Fibroblast of the conjunctiva (primary cell): ENCODE results near the gene RPN2.
A peak's percentile ranks its signal among the peaks of the same experiment; 100 is the strongest.

Experiments
- DNase-seq: peaks from one replicate; pipeline ENCODE4 v3.0.0-alpha.2; 2010; ENCODE audit warnings: low read depth

The RPN2 gene

GRCh38 chr20:37267667-37268313 lies 88.7 kb downstream of the RPN2 start:
- no peak for DNase-seq

GRCh38 chr20:37270576-37271420 lies 91.7 kb downstream of the RPN2 start:
- no peak for DNase-seq

GRCh38 chr20:37271421-37271768 lies 92.3 kb downstream of the RPN2 start:
- no peak for DNase-seq

- DNase-seq = no peak
Observed at GRCh38 chr20:37273988-37274387, 94.9 kb downstream of the RPN2 start.

GRCh38 chr20:37274851-37275524 lies 95.9 kb downstream of the RPN2 start:
- DNase-seq = no peak

DNA sequence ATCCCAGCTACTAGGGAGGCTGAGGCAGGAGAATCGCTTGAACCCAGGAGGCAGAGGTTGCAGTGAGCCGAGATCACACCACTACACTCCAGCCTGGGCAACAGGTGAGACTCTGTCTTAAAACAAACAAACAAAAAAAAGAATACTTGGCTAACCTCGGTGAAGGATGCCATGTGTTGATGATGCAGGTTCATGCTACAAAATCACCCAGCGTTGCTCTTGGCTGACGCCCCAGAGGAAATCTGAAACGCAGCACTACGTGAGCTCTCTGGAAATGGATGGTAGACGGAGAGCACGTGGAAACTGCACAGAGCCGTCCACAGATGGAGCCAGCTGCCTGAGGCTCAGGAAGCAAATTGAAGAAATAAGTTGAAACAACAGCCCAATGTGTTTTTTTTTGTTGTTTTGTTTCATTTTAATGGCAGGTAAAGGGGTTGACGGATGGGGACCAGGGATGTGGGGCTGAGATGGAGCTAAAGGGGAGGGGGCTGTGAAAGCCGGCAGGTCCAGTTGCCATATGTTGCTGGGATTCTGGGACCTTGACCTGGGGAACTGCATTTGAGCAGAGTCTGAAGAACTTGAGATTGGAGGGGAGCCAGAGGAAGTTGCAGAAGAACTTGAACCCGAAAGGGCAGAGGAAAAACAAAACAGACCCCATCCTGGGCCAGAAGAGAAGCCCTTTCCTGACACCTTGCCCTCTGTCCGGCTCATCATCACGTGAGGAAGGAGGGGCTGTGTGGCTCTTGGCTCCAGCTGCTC lies 97.5 kb downstream of the RPN2 start:
- peak; percentile 76 for DNase-seq

- no peak for DNase-seq
Observed at GRCh38 chr20:37277253-37277593, 98.1 kb downstream of the RPN2 start.

DNA sequence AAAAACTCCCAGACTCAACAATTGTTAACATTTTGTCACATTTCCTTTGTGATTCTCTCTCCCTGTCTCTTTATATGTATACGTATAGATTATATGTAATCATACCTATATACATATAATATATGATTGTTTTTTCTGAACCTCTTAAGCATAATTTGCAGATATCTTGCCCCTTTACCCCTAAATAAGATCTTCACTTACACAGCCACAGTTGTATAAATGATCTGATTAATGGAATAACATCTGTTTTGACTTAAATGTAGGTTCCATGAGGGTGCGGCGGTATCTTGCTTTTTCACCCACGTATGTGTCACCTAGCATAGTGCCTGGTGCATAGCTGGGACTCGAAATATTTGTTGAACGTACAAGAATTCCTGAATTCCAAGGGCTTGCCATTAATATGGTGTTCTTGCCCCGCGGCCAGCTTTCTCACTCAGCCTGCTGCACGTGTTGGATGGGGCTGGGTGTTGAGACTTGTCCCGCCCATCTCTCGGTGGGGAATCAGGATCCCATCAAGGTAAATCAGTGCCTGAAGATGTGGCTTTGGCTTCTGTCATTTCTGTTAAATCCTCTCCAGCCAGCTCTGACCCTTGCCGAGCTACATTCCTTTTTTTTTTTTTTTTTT lies 99.9 kb downstream of the RPN2 start:
- no peak for DNase-seq

GRCh38 chr20:37279820-37280219 lies 100.7 kb downstream of the RPN2 start:
- no peak for DNase-seq

DNA sequence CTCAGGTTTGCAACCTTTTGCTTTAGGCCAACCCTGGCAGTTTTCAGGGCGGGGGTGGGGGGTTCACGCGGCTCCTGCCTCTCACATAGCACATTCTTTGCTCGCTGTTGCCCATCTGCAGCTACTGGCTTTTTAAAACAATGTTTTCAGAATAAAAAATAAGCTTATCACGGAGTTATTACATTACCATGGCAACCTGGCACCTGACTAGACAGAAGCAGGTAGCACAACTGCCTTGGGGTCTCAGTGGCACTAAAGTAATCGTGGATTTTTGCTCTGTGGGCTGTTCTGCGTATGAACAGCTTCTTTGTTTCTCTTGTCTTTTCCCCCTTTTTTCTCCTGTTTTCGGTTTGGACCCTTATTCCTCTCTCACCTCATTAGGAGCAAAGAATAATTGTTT lies 101.3 kb downstream of the RPN2 start:
- no peak for DNase-seq

DNA sequence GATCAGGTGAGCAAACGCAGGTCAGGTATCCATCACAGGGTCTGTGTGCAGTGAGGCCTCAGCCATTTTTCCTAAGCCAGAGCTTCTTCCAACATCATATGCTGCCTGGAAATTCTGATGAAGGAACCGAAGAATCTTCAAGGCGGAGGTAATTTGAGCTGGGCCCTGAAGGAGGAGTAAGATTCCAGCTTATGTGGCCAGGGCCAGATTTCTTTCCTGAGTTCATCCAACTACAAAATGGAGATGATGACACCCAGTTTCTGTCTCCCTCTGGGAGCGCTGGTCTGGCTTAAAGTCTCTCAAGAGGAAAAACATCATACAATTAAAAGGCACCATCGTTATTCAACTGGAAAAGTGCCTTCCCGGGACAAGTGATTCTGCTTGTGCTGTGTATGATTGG lies 103.4 kb downstream of the RPN2 start:
- DNase-seq = peak; percentile 69

DNA sequence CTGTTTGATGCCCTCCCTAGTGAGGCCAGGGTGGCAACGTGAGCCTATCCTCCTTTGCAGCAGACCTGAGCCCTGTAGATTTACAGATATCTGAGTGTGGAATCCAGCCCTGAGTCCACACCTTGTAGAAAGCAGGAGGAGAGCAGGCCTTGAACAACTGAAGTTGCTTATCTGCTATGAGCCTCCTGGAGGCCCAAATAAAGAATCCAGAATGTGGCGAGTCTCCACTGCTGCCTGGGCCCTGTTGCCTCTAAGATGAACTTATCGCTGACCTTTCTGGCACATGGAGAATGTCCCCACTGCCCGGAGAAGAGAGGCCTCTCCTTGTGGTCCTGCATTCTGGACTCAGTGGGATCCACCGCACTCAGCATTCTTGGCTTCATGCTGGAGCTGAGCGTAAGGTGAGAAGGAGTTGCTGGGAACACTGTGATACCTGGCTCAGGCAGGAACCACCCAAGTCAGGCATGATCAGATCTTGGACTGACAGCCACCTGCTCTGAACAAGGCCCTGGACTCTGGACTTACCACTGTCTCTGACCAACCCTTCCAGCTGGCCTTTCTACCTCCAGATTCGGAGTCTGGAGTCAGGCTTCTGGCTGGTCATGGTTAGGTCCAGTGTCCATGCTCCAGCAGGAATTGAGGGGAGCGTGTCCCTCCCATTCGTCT lies 104.5 kb downstream of the RPN2 start:
- no peak for DNase-seq

DNA sequence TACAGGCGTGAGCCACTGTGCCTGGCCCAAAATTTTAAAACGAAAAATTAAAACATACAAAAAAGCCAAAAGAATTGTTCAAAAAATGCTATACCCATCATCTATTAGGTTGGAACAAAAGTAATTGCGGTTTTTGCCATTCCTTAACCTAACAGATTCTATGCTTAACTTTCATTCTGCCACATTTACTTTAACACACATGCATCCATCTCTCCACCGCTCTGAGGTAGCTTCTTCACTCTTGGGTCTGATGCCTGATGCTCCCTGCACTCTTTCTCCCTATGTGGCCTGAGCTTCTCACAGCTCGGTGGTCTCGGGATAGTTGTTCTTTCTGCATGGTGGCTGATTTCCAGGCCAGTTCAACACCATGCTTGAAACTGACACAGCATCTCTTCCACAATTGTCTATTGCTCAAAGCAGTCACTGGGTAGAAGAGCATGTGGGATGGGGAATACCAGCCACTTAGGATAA lies 105.6 kb downstream of the RPN2 start:
- no peak for DNase-seq

- DNase-seq = no peak
Observed at GRCh38 chr20:37285664-37286374, 106.7 kb downstream of the RPN2 start.

GRCh38 chr20:37288091-37288490 lies 109.0 kb downstream of the RPN2 start:
- DNase-seq = no peak

DNA sequence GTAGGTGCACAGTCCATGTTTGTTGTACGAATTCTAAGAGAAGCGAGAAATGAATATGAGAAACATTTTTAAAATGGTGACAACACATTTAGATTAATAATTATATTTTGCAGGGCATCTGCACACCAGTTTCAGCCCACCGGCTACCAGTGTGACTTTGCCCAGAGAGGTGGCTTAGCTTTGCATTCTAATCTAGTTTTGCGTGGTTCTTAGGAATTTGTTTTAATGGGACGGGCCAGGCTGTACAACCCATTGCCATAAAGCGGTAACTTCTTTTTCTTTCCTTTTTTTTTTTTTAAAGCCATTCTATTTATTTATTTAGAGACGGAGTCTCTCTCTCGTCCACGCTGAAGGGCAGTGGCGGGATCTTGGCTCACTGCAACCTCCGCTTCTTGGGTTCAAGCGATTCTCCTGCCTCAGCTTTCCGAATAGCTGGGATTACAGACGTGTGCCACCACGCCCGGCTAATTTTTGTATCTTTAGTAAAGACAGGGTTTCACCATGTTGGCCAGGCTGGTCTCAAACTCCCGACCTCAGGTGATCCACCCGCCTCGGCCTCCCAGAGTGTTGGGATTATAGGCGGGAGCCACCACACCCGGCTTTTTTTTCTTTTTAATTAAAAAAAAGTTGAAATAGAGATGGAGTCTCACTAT lies 111.2 kb downstream of the RPN2 start:
- no peak for DNase-seq
